ENCODE measurements around the gene ALPK3. TPM values are rescaled to one million over a fixed set of nuclear protein-coding genes. Genes with fewer than 3 reads are reported as not detected.

ALPK3 gene
- total RNA-seq, 2 donors from 2014 or later, result 7.8 to 15.8 TPM

- no peak for TF ChIP-seq POLR2A (IDR thresholded peaks at IDR 0.05)
- TF ChIP-seq, protein P1, sequence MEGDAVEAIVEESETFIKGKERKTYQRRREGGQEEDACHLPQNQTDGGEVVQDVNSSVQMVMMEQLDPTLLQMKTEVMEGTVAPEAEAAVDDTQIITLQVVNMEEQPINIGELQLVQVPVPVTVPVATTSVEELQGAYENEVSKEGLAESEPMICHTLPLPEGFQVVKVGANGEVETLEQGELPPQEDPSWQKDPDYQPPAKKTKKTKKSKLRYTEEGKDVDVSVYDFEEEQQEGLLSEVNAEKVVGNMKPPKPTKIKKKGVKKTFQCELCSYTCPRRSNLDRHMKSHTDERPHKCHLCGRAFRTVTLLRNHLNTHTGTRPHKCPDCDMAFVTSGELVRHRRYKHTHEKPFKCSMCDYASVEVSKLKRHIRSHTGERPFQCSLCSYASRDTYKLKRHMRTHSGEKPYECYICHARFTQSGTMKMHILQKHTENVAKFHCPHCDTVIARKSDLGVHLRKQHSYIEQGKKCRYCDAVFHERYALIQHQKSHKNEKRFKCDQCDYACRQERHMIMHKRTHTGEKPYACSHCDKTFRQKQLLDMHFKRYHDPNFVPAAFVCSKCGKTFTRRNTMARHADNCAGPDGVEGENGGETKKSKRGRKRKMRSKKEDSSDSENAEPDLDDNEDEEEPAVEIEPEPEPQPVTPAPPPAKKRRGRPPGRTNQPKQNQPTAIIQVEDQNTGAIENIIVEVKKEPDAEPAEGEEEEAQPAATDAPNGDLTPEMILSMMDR (IDR thresholded peaks at IDR 0.05), result no peak
- no peak overlapping the region for H3K27ac ChIP-seq
- DNase-seq (peak in 1 of 4 donors; percentile 17), ATAC-seq (no peak)
- H3K9me3 ChIP-seq, result no peaks in the 10 kb centered on the region
- H3K36me3 ChIP-seq (replicated peaks in 1 of 2; ENCODE audit: insufficient read depth in 1 of 2, low read depth in 2 of 2), result no peaks in the 10 kb centered on the region
- H3K27me3 ChIP-seq, result no peaks in the 10 kb centered on the region
- H3K4me1 ChIP-seq, result peaks cover 14% of the 10 kb centered on the region
- 24 to 62% methylated on average over 2 to 4 of the region's 4 CpGs for WGBS, 2 donors
- intact Hi-C loops (cut with DNase I), result no loop called here
- no peak overlapping the region for H3K4me3 ChIP-seq
These were observed 16.5 kb downstream of the ALPK3 start for GRCh38 chr15:84833447-84834228.

GRCh38 chr15:84834229-84834955 lies 17.2 kb downstream of the ALPK3 start:
- TF ChIP-seq, protein P1 (IDR thresholded peaks at IDR 0.05), result no peak
- no peak for TF ChIP-seq POLR2A (IDR thresholded peaks at IDR 0.05)
- Histone ChIP-seq H3K27me3 (no peaks in the 10 kb centered on the region), H3K27ac (no peak overlapping the region), H3K36me3 (replicated peaks in 1 of 2; ENCODE audit: insufficient read depth in 1 of 2, low read depth in 2 of 2) (no peaks in the 10 kb centered on the region), H3K4me3 (no peak overlapping the region), H3K4me1 (peaks cover 18% of the 10 kb centered on the region), H3K9me3 (no peaks in the 10 kb centered on the region)
- intact Hi-C loops (cut with DNase I), result no loop called here
- WGBS, 2 donors, result 92 to 95% methylated on average over 2 to 4 of the region's 4 CpGs
- no peak for ATAC-seq
- no peak for DNase-seq

- Histone ChIP-seq H3K36me3 (replicated peaks in 1 of 2; ENCODE audit: insufficient read depth in 1 of 2, low read depth in 2 of 2) (no peaks in the 10 kb centered on the region), H3K27ac (no peak overlapping the region), H3K4me1 (peaks cover 23% of the 10 kb centered on the region), H3K9me3 (no peaks in the 10 kb centered on the region), H3K27me3 (no peaks in the 10 kb centered on the region), H3K4me3 (no peak overlapping the region)
- ATAC-seq (no peak), DNase-seq (no peak)
- TF ChIP-seq, protein P1 (IDR thresholded peaks at IDR 0.05), result no peak
- no peak for TF ChIP-seq POLR2A (IDR thresholded peaks at IDR 0.05)
- intact Hi-C loops (cut with DNase I), result no loop called here
- 86 to 90% methylated on average over 4 to 5 of the region's 5 CpGs for WGBS, 2 donors
These were observed 17.8 kb downstream of the ALPK3 start for GRCh38 chr15:84834969-84835368.

DNA sequence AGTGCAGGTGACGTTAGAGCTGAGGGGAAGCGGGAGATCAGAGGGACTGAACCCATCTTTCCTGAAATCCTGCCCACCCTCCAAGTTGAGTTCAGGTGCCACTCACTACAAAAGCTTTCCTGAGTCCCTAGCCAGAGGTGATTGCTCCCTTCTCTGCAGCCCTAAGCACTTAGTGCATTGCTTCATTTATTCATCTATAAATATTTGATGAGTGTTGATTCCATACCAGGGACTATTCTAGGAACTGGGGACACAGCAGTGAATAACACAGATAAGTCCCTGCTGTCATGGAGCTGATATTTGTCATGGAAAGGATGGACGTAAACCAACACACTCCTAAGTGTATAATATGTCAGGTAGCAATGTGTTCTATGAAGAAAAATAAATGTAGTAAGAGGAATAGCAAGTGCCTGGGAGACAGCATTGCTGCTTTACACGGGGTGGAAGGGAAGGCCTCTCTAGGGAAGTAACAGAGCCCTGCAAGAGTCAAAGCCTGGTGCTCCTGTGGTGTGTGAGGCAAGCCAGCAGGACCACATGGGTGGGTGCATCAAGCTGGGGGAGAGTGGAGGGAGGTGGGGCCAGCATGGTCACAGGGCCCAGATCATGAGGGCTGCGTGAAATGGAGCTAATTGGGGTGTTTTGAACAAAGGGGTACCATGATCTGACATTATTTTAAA lies 18.6 kb downstream of the ALPK3 start:
- H3K27me3 ChIP-seq, result no peaks in the 10 kb centered on the region
- no peak overlapping the region for H3K4me3 ChIP-seq
- TF ChIP-seq, protein P1 (IDR thresholded peaks at IDR 0.05), result no peak
- no peak for TF ChIP-seq POLR2A (IDR thresholded peaks at IDR 0.05)
- H3K27ac ChIP-seq, result no peak overlapping the region
- intact Hi-C loops (cut with DNase I), result no loop called here
- no peaks in the 10 kb centered on the region for H3K36me3 ChIP-seq (replicated peaks in 1 of 2; ENCODE audit: insufficient read depth in 1 of 2, low read depth in 2 of 2)
- no peaks in the 10 kb centered on the region for H3K9me3 ChIP-seq
- no peak for ATAC-seq
- peaks cover 32% of the 10 kb centered on the region for H3K4me1 ChIP-seq
- DNase-seq, result no peak
- 74 to 77% methylated on average over 5 of the region's 5 CpGs for WGBS, 2 donors
